Measurements from ENCODE around the gene PLPPR1.
"Not testable (repeated sequence)": the region's sequence is repeated elsewhere in the genome, so short reads cannot be mapped to it uniquely, and the experiment has no call there.

DNA sequence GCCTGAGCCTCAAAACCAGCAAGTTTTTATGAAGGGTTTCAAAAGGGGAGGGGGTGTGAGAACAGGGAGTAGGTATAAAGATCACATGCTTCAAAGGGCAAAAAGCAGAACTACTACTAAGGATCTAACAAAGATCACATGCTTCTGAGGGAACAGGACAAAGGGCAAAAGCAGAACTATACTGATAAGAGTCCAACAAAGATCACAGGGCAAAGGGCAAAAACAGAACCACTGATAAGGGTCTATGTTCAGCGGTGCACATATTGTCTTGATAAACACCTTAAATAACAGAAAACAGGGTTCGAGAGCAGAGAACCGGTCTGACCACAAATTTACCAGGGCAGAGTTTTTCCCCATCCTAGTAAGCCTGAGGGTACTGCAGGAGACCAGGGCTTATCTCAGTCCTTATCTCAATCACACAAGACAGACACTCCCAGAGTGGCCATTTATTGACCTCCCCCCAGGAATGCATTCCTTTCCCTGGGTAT, 298.9 kb downstream of the PLPPR1 start:
- TF ChIP-seq, protein P1, sequence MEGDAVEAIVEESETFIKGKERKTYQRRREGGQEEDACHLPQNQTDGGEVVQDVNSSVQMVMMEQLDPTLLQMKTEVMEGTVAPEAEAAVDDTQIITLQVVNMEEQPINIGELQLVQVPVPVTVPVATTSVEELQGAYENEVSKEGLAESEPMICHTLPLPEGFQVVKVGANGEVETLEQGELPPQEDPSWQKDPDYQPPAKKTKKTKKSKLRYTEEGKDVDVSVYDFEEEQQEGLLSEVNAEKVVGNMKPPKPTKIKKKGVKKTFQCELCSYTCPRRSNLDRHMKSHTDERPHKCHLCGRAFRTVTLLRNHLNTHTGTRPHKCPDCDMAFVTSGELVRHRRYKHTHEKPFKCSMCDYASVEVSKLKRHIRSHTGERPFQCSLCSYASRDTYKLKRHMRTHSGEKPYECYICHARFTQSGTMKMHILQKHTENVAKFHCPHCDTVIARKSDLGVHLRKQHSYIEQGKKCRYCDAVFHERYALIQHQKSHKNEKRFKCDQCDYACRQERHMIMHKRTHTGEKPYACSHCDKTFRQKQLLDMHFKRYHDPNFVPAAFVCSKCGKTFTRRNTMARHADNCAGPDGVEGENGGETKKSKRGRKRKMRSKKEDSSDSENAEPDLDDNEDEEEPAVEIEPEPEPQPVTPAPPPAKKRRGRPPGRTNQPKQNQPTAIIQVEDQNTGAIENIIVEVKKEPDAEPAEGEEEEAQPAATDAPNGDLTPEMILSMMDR (IDR thresholded peaks at IDR 0.05) = not testable (repeated sequence)
- TF ChIP-seq ZFX (IDR thresholded peaks at IDR 0.05; ENCODE audit: borderline replicate concordance) = not testable (repeated sequence)
